ENCODE data around the gene C1QTNF5. TPM values are rescaled to one million over a fixed set of nuclear protein-coding genes. Genes with fewer than 3 reads are reported as not detected.
A peak's percentile ranks its signal among the peaks of the same experiment; 100 is the strongest.

The C1QTNF5 gene
- total and polyA plus RNA-seq, 8 donors = 20.0 to 52.0 (median 43.2) TPM

DNA sequence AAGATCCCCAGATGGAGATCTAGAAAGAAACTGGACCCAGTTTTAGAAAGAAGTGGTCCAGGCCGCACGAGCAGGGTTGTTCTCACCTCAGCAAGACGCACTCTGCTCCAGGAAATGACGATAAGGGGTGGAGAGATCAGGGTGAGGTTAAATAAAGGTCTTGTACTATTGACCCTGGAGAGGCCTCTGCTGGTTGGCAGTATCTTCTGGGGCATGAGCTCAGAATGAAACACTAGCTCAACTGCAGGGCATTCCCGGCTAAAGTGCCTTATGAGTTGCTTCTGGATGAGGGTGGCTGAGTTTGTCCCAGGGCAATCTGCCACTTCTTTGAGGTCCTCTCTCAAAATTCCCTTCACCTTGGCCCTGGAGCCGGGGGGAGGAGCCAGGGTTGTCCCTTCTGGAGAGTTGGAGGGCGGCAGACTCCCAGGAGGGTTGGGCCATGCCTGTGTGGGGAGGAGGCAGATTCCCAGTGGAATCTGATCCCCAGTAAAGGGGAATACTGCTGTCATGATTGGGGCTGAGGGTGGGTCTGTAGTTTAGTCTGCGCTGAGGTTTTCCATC lies 29.9 kb upstream of the C1QTNF5 start:
- peak; percentile 58 for ATAC-seq
- DNase-seq = peak in 1 of 4 donors; percentile 58
- TF ChIP-seq, protein P1, sequence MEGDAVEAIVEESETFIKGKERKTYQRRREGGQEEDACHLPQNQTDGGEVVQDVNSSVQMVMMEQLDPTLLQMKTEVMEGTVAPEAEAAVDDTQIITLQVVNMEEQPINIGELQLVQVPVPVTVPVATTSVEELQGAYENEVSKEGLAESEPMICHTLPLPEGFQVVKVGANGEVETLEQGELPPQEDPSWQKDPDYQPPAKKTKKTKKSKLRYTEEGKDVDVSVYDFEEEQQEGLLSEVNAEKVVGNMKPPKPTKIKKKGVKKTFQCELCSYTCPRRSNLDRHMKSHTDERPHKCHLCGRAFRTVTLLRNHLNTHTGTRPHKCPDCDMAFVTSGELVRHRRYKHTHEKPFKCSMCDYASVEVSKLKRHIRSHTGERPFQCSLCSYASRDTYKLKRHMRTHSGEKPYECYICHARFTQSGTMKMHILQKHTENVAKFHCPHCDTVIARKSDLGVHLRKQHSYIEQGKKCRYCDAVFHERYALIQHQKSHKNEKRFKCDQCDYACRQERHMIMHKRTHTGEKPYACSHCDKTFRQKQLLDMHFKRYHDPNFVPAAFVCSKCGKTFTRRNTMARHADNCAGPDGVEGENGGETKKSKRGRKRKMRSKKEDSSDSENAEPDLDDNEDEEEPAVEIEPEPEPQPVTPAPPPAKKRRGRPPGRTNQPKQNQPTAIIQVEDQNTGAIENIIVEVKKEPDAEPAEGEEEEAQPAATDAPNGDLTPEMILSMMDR (IDR thresholded peaks at IDR 0.05) = no peak
- peak overlapping the region in 1 of 2 donors; percentile 7 for H3K27ac ChIP-seq
- no peak overlapping the region for H3K4me3 ChIP-seq
- intact Hi-C loops (cut with DNase I) = no loop called here
- peaks cover 0 to 1% of the 10 kb centered on the region in 2 donors for H3K27me3 ChIP-seq
- no peaks in the 10 kb centered on the region for H3K9me3 ChIP-seq
- no peaks in the 10 kb centered on the region for H3K36me3 ChIP-seq
- peaks cover 11 to 19% of the 10 kb centered on the region in 2 donors for H3K4me1 ChIP-seq

DNA sequence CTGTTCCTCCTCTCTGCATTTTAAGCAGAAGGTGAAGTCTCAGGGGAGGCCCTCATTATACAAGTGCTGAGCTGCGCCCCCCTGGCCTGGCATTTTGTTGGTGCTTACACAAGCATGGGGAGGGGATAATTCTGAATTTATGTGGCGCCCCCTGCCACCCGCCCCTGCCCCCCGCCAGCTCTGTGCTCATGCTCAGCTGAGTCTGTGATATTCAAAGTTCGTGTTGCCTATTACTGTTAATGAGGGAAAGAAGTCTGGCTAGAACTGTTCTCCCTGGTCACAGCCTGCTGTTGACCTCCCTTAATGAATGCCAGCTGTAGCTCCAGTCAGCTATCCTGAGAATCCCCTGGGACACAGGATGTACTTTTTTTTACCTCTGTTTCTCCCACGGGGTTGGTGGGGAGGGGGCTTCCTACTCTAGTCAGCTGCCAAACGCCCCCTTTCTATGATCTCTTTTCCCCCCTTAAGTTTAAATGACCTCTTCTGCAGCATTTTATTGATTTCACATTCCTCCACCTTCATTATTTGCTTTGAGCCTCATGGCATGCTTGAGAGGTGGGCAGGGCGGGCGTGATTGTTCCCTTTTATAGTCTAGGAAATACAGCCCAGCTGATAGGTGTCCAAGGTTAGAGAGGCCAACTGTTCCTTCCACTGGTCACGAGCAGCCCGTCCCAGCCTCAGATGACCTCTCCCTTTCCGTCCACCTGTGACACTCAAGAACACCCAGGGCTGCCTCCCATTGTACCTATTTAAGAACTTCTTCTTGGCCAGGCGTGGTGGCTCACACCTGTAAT lies 28.6 kb upstream of the C1QTNF5 start:
- Histone ChIP-seq H3K4me1 (peaks cover 11 to 19% of the 10 kb centered on the region in 2 donors), H3K36me3 (no peaks in the 10 kb centered on the region), H3K9me3 (no peaks in the 10 kb centered on the region), H3K27me3 (peaks cover 5 to 14% of the 10 kb centered on the region in 2 donors), H3K27ac (no peak overlapping the region), H3K4me3 (no peak overlapping the region)
- ATAC-seq (peak; percentile 41), DNase-seq (no peak)
- TF ChIP-seq, protein P1 (IDR thresholded peaks at IDR 0.05) = no peak
- intact Hi-C loops (cut with DNase I) = no loop called here

DNA sequence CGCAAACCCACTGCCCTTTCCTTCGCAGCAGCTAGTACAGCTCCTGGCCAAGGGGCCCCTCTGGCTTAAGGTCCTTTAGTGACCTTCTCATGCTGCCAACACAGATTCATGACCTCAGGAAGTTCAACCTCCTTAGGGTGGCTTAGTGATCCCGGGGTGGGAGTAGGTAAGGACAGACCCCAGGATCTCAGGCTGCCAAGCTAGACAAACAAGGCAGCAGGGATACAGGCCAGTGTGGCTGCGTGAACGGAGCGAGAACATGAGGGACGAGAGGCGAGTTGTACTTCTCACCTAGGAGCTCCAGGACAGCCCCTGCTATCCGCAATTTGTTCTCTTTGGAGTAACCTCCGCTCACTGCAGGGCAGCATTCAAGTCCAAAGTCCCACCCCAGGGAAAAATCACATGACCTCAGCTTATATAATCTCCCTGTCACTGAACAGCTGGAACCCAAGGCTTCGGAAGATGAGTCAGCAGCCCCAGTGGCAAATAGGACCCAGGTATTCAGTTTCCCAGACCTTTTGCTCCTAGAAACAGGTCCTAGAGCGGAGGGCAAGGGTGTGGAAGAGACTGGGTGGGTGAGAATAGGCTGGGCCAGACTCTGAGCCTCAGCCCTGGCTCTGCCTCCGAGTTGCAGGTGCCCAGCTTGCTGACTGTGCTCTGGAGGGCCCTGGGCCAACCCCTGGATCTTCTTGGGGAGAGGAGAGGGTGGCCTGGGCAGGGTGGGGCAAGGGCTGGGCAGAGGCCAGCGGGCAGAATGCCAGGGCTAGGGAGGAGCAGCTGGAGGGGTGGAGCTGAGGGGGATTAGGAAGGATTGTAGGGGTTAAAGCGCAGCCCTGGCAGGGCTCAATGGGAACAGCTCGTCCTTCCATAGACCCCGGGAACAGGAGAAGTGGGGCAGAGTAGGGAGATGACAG lies 27.7 kb upstream of the C1QTNF5 start:
- H3K4me3 ChIP-seq = no peak overlapping the region
- peaks cover 5 to 23% of the 10 kb centered on the region in 2 donors for H3K27me3 ChIP-seq
- DNase-seq (peak in 1 of 4 donors; percentile 57), ATAC-seq (peak; percentile 44)
- H3K36me3 ChIP-seq = no peaks in the 10 kb centered on the region
- H3K9me3 ChIP-seq = no peaks in the 10 kb centered on the region
- H3K27ac ChIP-seq = no peak overlapping the region
- H3K4me1 ChIP-seq = peaks cover 14 to 29% of the 10 kb centered on the region in 2 donors
- TF ChIP-seq, protein P1 (IDR thresholded peaks at IDR 0.05) = no peak
- intact Hi-C loops (cut with DNase I) = no loop called here

- no peak overlapping the region for H3K27ac ChIP-seq
- peaks cover 5 to 30% of the 10 kb centered on the region in 2 donors for H3K27me3 ChIP-seq
- TF ChIP-seq, protein P1 (IDR thresholded peaks at IDR 0.05) = no peak
- H3K36me3 ChIP-seq = no peaks in the 10 kb centered on the region
- DNase-seq = no peak
- no peaks in the 10 kb centered on the region for H3K9me3 ChIP-seq
- ATAC-seq = no peak
- peaks cover 18 to 33% of the 10 kb centered on the region in 2 donors for H3K4me1 ChIP-seq
- no peak overlapping the region for H3K4me3 ChIP-seq
- intact Hi-C loops (cut with DNase I) = no loop called here
Measured at GRCh38 chr11:119367661-119368120, 27.0 kb upstream of the C1QTNF5 start.

Measured in left lung (tissue), 10 donors.